Spleen (tissue), 7 donors: Measurements from ENCODE around the gene KCTD5.
"Not testable (repeated sequence)": the region's sequence is repeated elsewhere in the genome, so short reads cannot be mapped to it uniquely, and the experiment has no call there.

Experiments used
- POLR2A ChIP-seq, 3 donors: fragments of 450-650 bp; IDR thresholded peaks; one replicate each; pipeline ENCODE4 v1.5.1; 2017; ENCODE audit warnings: antibody characterized with exemption in 3 of 3, mild to moderate bottlenecking in 1 of 3
- POLR2AphosphoS5 ChIP-seq, 3 donors: sonication (generic); formaldehyde crosslinking; IDR thresholded peaks; one replicate each; pipeline ENCODE4 v1.5.1; 2017; ENCODE audit warnings: antibody characterized with exemption in 3 of 3
- TF ChIP-seq, protein P1 (sequence below), 11 experiments: fragments of 200-600 bp in 7 of 11; fragments of 450-650 bp in 4 of 11; sonication (generic) in 4 of 11; IDR thresholded peaks in 8 of 11; conservative IDR thresholded peaks in 3 of 11; 1 replicate in 7 of 11; 2 replicates in 4 of 11; pipeline versions ENCODE4 v1.4.0 to v1.8.0; 2016 to 2021; ENCODE audit warnings: antibody characterized with exemption in 11 of 11, inconsistent platforms in 4 of 11, mild to moderate bottlenecking in 1 of 11
- donor health status: DM: no; HTN: no; CAD: no; lungs with moderate emphysema.
- donor health status: DM: no; HTN: no; CAD: no.
- donor health status: DM: no; HTN: no; CAD: no.

DNA sequence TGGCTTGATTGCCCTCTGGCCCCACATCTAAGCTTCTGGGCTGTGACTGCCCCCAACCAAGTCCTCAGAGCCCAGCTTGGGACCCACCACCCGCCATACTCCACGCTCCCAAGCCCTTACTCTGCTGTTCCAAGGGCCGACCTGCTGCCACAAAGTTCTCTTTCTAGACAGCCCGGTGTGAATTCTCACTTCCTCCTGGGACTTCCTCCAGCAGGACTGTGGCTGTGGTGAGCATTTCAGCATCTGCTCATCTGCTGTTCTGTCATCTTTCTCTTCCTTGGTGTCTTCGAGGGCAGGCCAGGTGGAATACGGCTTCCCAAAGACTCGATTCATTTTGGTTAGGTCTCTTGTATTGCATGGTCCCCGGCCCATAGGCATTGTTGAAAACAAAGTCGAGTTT, 3.8 kb downstream of the KCTD5 start:
- TF ChIP-seq, protein P1, sequence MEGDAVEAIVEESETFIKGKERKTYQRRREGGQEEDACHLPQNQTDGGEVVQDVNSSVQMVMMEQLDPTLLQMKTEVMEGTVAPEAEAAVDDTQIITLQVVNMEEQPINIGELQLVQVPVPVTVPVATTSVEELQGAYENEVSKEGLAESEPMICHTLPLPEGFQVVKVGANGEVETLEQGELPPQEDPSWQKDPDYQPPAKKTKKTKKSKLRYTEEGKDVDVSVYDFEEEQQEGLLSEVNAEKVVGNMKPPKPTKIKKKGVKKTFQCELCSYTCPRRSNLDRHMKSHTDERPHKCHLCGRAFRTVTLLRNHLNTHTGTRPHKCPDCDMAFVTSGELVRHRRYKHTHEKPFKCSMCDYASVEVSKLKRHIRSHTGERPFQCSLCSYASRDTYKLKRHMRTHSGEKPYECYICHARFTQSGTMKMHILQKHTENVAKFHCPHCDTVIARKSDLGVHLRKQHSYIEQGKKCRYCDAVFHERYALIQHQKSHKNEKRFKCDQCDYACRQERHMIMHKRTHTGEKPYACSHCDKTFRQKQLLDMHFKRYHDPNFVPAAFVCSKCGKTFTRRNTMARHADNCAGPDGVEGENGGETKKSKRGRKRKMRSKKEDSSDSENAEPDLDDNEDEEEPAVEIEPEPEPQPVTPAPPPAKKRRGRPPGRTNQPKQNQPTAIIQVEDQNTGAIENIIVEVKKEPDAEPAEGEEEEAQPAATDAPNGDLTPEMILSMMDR (IDR thresholded peaks at IDR 0.05 in 8 of 11, conservative IDR thresholded peaks at IDR 0.05 in 3 of 11), result not testable (repeated sequence)
- TF ChIP-seq POLR2A, POLR2AphosphoS5 (IDR thresholded peaks at IDR 0.05): not testable (repeated sequence)
